Measurements from ENCODE around the gene EEF1A2. TPM values are rescaled to one million over a fixed set of nuclear protein-coding genes. Genes with fewer than 3 reads are reported as not detected.

The EEF1A2 gene
- total RNA-seq, 1 donor from 2014 or later = 20.0 TPM

- DNase-seq (ENCODE audit: low read depth) = no peak
- no peak for TF ChIP-seq CTCF (conservative IDR thresholded peaks at IDR 0.05; ENCODE audit: low read depth, low read length)
- peak within 1 kb of the TSS; percentile 46 for H3K4me3 ChIP-seq (ENCODE audit: low read depth, low read length)
Observed at GRCh38 chr20:63536997-63537524, 38.2 kb upstream of the EEF1A2 start, which contains the start of gene PTK6. Gene PTK6 (minus strand): TSS chr20:63537376. CDS start chr20:63537314, 62 bp downstream.

- TF ChIP-seq CTCF (conservative IDR thresholded peaks at IDR 0.05; ENCODE audit: low read depth, low read length) = no peak
- DNase-seq (ENCODE audit: low read depth) = no peak
- no peak overlapping the region for H3K4me3 ChIP-seq (ENCODE audit: low read depth, low read length)
Observed at GRCh38 chr20:63536241-63536977, 37.5 kb upstream of the EEF1A2 start.

GRCh38 chr20:63534831-63535651, 36.2 kb upstream of the EEF1A2 start:
- DNase-seq (ENCODE audit: low read depth) = no peak
- TF ChIP-seq CTCF (conservative IDR thresholded peaks at IDR 0.05; ENCODE audit: low read depth, low read length) = no peak
- H3K4me3 ChIP-seq (ENCODE audit: low read depth, low read length) = no peak overlapping the region

- no peak for DNase-seq (ENCODE audit: low read depth)
- no peak for TF ChIP-seq CTCF (conservative IDR thresholded peaks at IDR 0.05; ENCODE audit: low read depth, low read length)
- H3K4me3 ChIP-seq (ENCODE audit: low read depth, low read length) = no peak overlapping the region
Observed at GRCh38 chr20:63534427-63534830, 35.5 kb upstream of the EEF1A2 start.

- no peak for TF ChIP-seq CTCF (conservative IDR thresholded peaks at IDR 0.05; ENCODE audit: low read depth, low read length)
- H3K4me3 ChIP-seq (ENCODE audit: low read depth, low read length) = no peak overlapping the region
- no peak for DNase-seq (ENCODE audit: low read depth)
Observed at GRCh38 chr20:63533871-63534393, 35.0 kb upstream of the EEF1A2 start.

GRCh38 chr20:63533388-63533787, 34.5 kb upstream of the EEF1A2 start:
- H3K4me3 ChIP-seq (ENCODE audit: low read depth, low read length) = no peak overlapping the region
- no peak for DNase-seq (ENCODE audit: low read depth)
- no peak for TF ChIP-seq CTCF (conservative IDR thresholded peaks at IDR 0.05; ENCODE audit: low read depth, low read length)
